ENCODE data around the gene PARP16. TPM values are rescaled to one million over a fixed set of nuclear protein-coding genes. Genes with fewer than 3 reads are reported as not detected.

Gene PARP16
- total and polyA plus RNA-seq, 2 donors (not counting 1 experiment from before 2014, with no cell fraction given) = 3.6 to 4.9 TPM

DNA sequence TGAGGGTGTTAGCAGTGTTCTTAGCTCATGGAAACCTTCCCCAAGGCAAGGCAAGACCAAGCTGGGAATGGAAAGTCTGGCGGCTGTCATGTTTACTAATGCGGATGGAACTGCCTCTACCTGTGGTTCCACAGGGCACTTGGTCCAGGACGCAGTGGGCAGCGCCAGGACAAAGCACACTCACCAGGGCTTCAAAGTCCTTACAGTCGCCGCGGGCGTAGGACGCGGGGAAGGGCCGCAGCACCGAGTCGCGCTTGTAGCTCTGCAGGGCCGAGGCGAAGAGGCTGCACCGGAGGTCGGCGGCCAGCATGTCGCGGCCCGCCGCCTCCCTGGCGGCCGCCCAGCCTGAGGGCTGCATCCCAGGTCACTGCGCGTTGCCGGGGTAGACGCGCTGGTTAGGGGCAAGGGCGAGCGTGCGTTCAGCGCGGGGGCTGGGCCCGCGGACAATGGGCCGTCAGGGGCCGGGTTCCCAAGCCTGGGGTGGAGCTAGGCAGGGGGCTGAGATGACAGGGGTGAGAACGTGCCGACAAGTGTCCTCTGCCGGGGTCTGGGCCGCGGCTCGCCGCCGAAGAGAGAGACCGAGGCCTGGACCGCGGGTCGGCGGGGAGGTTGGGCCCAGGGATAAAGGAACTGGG lies 497 bp downstream of the PARP16 start:
- Histone ChIP-seq H3K4me2 (ENCODE audit: extremely low read depth, insufficient read depth, low read length) (peak overlapping the region; percentile 84), H3K79me2 (ENCODE audit: control insufficient read depth, insufficient read depth, low read length) (no peaks in the 10 kb centered on the region), H3K36me3 (ENCODE audit: control insufficient read depth, insufficient read depth, low read length) (no peaks in the 10 kb centered on the region), H3K27me3 (ENCODE audit: control insufficient read depth, insufficient read depth, low read length) (peaks cover 3% of the 10 kb centered on the region), H3K9me3 (ENCODE audit: control insufficient read depth, insufficient read depth, low read depth, low read length) (no peaks in the 10 kb centered on the region), H3K4me3 (replicated peaks in 1 of 4; ENCODE audit: control extremely low read depth in 1 of 4, insufficient read depth in 1 of 4, low read depth in 3 of 4, low read length in 4 of 4) (peak overlapping the region; percentile 58 to 69 (median 66)), H2AFZ (ENCODE audit: low read length) (peak overlapping the region; percentile 80), H3K4me1 (ENCODE audit: control insufficient read depth, extremely low read depth, insufficient read depth, low read length) (peaks cover 5% of the 10 kb centered on the region), H3K9ac (ENCODE audit: insufficient read depth, low read length) (peak overlapping the region; percentile 40), H4K20me1 (ENCODE audit: control insufficient read depth, extremely low read depth, insufficient read depth, low read length) (no peaks in the 10 kb centered on the region), H3K27ac (ENCODE audit: insufficient read depth, low read length) (peak overlapping the region; percentile 13)
- TF ChIP-seq, protein P1, sequence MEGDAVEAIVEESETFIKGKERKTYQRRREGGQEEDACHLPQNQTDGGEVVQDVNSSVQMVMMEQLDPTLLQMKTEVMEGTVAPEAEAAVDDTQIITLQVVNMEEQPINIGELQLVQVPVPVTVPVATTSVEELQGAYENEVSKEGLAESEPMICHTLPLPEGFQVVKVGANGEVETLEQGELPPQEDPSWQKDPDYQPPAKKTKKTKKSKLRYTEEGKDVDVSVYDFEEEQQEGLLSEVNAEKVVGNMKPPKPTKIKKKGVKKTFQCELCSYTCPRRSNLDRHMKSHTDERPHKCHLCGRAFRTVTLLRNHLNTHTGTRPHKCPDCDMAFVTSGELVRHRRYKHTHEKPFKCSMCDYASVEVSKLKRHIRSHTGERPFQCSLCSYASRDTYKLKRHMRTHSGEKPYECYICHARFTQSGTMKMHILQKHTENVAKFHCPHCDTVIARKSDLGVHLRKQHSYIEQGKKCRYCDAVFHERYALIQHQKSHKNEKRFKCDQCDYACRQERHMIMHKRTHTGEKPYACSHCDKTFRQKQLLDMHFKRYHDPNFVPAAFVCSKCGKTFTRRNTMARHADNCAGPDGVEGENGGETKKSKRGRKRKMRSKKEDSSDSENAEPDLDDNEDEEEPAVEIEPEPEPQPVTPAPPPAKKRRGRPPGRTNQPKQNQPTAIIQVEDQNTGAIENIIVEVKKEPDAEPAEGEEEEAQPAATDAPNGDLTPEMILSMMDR (conservative IDR thresholded peaks at IDR 0.05 in 1 of 2, IDR thresholded peaks at IDR 0.05 in 1 of 2; ENCODE audit: low read depth in 1 of 2, low read length in 2 of 2) = no peak
- DNase-seq (ENCODE audit: low read depth in 2 of 2) = peak; percentile 13 to 38

DNA sequence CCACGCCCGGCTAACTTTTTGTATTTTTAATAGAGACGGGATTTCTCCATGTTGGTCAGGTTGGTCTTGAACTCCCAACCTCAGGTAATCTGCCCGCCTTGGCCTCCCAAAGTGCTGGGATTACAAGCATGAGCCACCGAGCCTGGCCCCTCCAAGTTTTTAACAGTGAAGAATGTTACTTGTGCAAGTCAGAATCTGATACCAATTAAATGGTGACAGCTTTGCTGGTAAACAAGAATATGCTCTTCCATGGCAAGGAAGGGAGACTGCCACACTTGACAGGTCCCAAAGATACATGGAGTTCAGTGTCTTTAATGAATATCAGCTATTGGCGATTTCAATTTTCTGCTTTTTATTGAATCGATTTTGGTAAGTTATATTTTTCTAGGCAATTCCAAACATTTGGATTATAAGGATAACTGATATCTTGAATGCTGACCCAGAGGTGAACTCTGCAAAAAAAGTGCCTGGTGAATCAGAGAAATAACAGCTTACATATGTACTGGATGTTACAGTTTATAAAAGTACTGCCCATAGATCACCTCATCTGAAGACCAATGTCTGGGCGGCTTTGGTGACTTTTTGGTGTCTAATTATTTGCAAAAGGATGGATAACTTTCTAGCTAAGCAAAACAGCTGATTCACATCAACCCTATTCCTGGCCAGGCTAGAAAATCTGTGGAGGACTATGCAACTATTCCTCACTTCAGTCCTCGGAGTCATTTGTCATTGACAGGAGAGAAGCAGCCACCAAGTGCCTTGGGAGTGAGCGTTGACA lies 1.2 kb downstream of the PARP16 start:
- no peak overlapping the region for H3K27ac ChIP-seq (ENCODE audit: insufficient read depth, low read length)
- no peaks in the 10 kb centered on the region for H4K20me1 ChIP-seq (ENCODE audit: control insufficient read depth, extremely low read depth, insufficient read depth, low read length)
- DNase-seq (ENCODE audit: low read depth in 2 of 2) = peak; percentile 19 to 29
- peak overlapping the region; percentile 80 for H2AFZ ChIP-seq (ENCODE audit: low read length)
- H3K4me2 ChIP-seq (ENCODE audit: extremely low read depth, insufficient read depth, low read length) = peak overlapping the region; percentile 84
- H3K27me3 ChIP-seq (ENCODE audit: control insufficient read depth, insufficient read depth, low read length) = peaks cover 2% of the 10 kb centered on the region
- no peaks in the 10 kb centered on the region for H3K79me2 ChIP-seq (ENCODE audit: control insufficient read depth, insufficient read depth, low read length)
- H3K4me3 ChIP-seq (replicated peaks in 1 of 4; ENCODE audit: control extremely low read depth in 1 of 4, insufficient read depth in 1 of 4, low read depth in 3 of 4, low read length in 4 of 4) = peak overlapping the region; percentile 58 to 69 (median 66)
- peaks cover 5% of the 10 kb centered on the region for H3K4me1 ChIP-seq (ENCODE audit: control insufficient read depth, extremely low read depth, insufficient read depth, low read length)
- no peaks in the 10 kb centered on the region for H3K9me3 ChIP-seq (ENCODE audit: control insufficient read depth, insufficient read depth, low read depth, low read length)
- no peaks in the 10 kb centered on the region for H3K36me3 ChIP-seq (ENCODE audit: control insufficient read depth, insufficient read depth, low read length)
- TF ChIP-seq, protein P1 (conservative IDR thresholded peaks at IDR 0.05 in 1 of 2, IDR thresholded peaks at IDR 0.05 in 1 of 2; ENCODE audit: low read depth in 1 of 2, low read length in 2 of 2) = no peak
- no peak for TF ChIP-seq EZH2 (IDR thresholded peaks at IDR 0.05; ENCODE audit: low read length, missing control alignments)
- H3K9ac ChIP-seq (ENCODE audit: insufficient read depth, low read length) = no peak overlapping the region

DNA sequence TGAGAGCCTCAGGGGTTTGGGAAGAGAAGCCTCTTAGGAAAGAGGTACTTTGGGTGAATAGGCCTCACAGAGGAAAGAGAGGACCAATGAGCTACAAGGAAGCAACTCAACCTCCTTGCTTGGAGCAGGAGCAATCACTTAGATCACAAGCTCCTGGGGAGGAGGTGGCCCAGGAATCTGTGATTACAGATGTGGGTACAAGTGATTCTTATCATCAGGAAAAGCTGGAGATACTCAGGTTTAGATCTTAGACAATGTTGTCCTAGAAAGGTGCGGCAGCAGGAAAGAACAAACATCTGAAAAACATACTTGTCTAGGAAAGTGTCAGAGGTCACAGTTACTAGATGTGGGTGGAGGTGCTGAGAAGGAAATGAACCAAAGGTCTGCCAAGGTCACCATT lies 8.2 kb downstream of the PARP16 start:
- Histone ChIP-seq H3K79me2 (ENCODE audit: control insufficient read depth, insufficient read depth, low read length) (no peaks in the 10 kb centered on the region), H2AFZ (ENCODE audit: low read length) (no peak overlapping the region), H3K27ac (ENCODE audit: insufficient read depth, low read length) (no peak overlapping the region), H3K4me2 (ENCODE audit: extremely low read depth, insufficient read depth, low read length) (no peak overlapping the region), H3K4me1 (ENCODE audit: control insufficient read depth, extremely low read depth, insufficient read depth, low read length) (no peaks in the 10 kb centered on the region), H4K20me1 (ENCODE audit: control insufficient read depth, extremely low read depth, insufficient read depth, low read length) (no peaks in the 10 kb centered on the region), H3K36me3 (ENCODE audit: control insufficient read depth, insufficient read depth, low read length) (no peaks in the 10 kb centered on the region), H3K27me3 (ENCODE audit: control insufficient read depth, insufficient read depth, low read length) (no peaks in the 10 kb centered on the region), H3K4me3 (replicated peaks in 1 of 4; ENCODE audit: control extremely low read depth in 1 of 4, insufficient read depth in 1 of 4, low read depth in 3 of 4, low read length in 4 of 4) (no peak overlapping the region), H3K9ac (ENCODE audit: insufficient read depth, low read length) (no peak overlapping the region), H3K9me3 (ENCODE audit: control insufficient read depth, insufficient read depth, low read depth, low read length) (no peaks in the 10 kb centered on the region)
- DNase-seq (ENCODE audit: low read depth in 2 of 2) = no peak
- no peak for TF ChIP-seq EZH2 (IDR thresholded peaks at IDR 0.05; ENCODE audit: low read length, missing control alignments)
- TF ChIP-seq, protein P1 (conservative IDR thresholded peaks at IDR 0.05 in 1 of 2, IDR thresholded peaks at IDR 0.05 in 1 of 2; ENCODE audit: low read depth in 1 of 2, low read length in 2 of 2) = no peak

All from fibroblast of lung (primary cell).